ENCODE measurements around the gene ZNF473. TPM values are rescaled to one million over a fixed set of nuclear protein-coding genes. Genes with fewer than 3 reads are reported as not detected.
"Not testable (repeated sequence)": the region's sequence is repeated elsewhere in the genome, so short reads cannot be mapped to it uniquely, and the experiment has no call there.

The ZNF473 gene
- total RNA-seq, 1 donor from 2014 or later, result 10.2 TPM

- H3K36me3 ChIP-seq (ENCODE audit: control insufficient read depth, insufficient read depth, low read length), result no peaks in the 10 kb centered on the region
- no peak for TF ChIP-seq CTCF (IDR thresholded peaks at IDR 0.05; ENCODE audit: insufficient read depth, low read length, poor library complexity, severe bottlenecking)
- H3K4me3 ChIP-seq (ENCODE audit: low read depth, low read length), result no peak overlapping the region
- no peak for DNase-seq (ENCODE audit: low read depth)
- H3K27me3 ChIP-seq (ENCODE audit: control insufficient read depth, insufficient read depth, low read length), result no peaks in the 10 kb centered on the region
Measured at GRCh38 chr19:50067575-50067974, 41.8 kb downstream of the ZNF473 start.

- not testable (repeated sequence) for H3K4me3 ChIP-seq (ENCODE audit: low read depth, low read length); DNase-seq (ENCODE audit: low read depth); H3K27me3 ChIP-seq (ENCODE audit: control insufficient read depth, insufficient read depth, low read length); H3K36me3 ChIP-seq (ENCODE audit: control insufficient read depth, insufficient read depth, low read length)
Measured at GRCh38 chr19:50068382-50068781, 42.6 kb downstream of the ZNF473 start.

GRCh38 chr19:50075076-50075475 lies 49.3 kb downstream of the ZNF473 start:
- DNase-seq (ENCODE audit: low read depth); H3K27me3 ChIP-seq (ENCODE audit: control insufficient read depth, insufficient read depth, low read length); H3K4me3 ChIP-seq (ENCODE audit: low read depth, low read length): not testable (repeated sequence)

GRCh38 chr19:50075644-50076372 lies 50.0 kb downstream of the ZNF473 start:
- H3K27me3 ChIP-seq (ENCODE audit: control insufficient read depth, insufficient read depth, low read length); H3K4me3 ChIP-seq (ENCODE audit: low read depth, low read length); DNase-seq (ENCODE audit: low read depth); H3K36me3 ChIP-seq (ENCODE audit: control insufficient read depth, insufficient read depth, low read length): not testable (repeated sequence)

More at GRCh38 chr19:50075076-50075475, 49.3 kb downstream of the ZNF473 start:
- H3K36me3 ChIP-seq (ENCODE audit: control insufficient read depth, insufficient read depth, low read length), result not testable (repeated sequence)

- not testable (repeated sequence) for H3K4me3 ChIP-seq (ENCODE audit: low read depth, low read length); H3K36me3 ChIP-seq (ENCODE audit: control insufficient read depth, insufficient read depth, low read length); DNase-seq (ENCODE audit: low read depth); H3K27me3 ChIP-seq (ENCODE audit: control insufficient read depth, insufficient read depth, low read length)
Measured at GRCh38 chr19:50076581-50077355, 51.0 kb downstream of the ZNF473 start.

GRCh38 chr19:50079014-50079413 lies 53.2 kb downstream of the ZNF473 start:
- H3K4me3 ChIP-seq (ENCODE audit: low read depth, low read length); DNase-seq (ENCODE audit: low read depth); H3K27me3 ChIP-seq (ENCODE audit: control insufficient read depth, insufficient read depth, low read length); H3K36me3 ChIP-seq (ENCODE audit: control insufficient read depth, insufficient read depth, low read length): not testable (repeated sequence)

GRCh38 chr19:50084440-50084839 lies 58.6 kb downstream of the ZNF473 start:
- not testable (repeated sequence) for H3K36me3 ChIP-seq (ENCODE audit: control insufficient read depth, insufficient read depth, low read length); H3K27me3 ChIP-seq (ENCODE audit: control insufficient read depth, insufficient read depth, low read length); H3K4me3 ChIP-seq (ENCODE audit: low read depth, low read length); DNase-seq (ENCODE audit: low read depth)

GRCh38 chr19:50087153-50087552 lies 61.3 kb downstream of the ZNF473 start:
- not testable (repeated sequence) for H3K27me3 ChIP-seq (ENCODE audit: control insufficient read depth, insufficient read depth, low read length); DNase-seq (ENCODE audit: low read depth); H3K36me3 ChIP-seq (ENCODE audit: control insufficient read depth, insufficient read depth, low read length); H3K4me3 ChIP-seq (ENCODE audit: low read depth, low read length)

GRCh38 chr19:50090706-50091105 lies 64.9 kb downstream of the ZNF473 start:
- not testable (repeated sequence) for H3K4me3 ChIP-seq (ENCODE audit: low read depth, low read length); DNase-seq (ENCODE audit: low read depth); H3K27me3 ChIP-seq (ENCODE audit: control insufficient read depth, insufficient read depth, low read length); H3K36me3 ChIP-seq (ENCODE audit: control insufficient read depth, insufficient read depth, low read length)

GRCh38 chr19:50091786-50092185 lies 66.0 kb downstream of the ZNF473 start:
- not testable (repeated sequence) for H3K36me3 ChIP-seq (ENCODE audit: control insufficient read depth, insufficient read depth, low read length); H3K27me3 ChIP-seq (ENCODE audit: control insufficient read depth, insufficient read depth, low read length); DNase-seq (ENCODE audit: low read depth); H3K4me3 ChIP-seq (ENCODE audit: low read depth, low read length)

GRCh38 chr19:50092597-50092996 lies 66.8 kb downstream of the ZNF473 start:
- not testable (repeated sequence) for DNase-seq (ENCODE audit: low read depth); H3K4me3 ChIP-seq (ENCODE audit: low read depth, low read length); H3K27me3 ChIP-seq (ENCODE audit: control insufficient read depth, insufficient read depth, low read length); H3K36me3 ChIP-seq (ENCODE audit: control insufficient read depth, insufficient read depth, low read length)

GRCh38 chr19:50097884-50098283 lies 72.1 kb downstream of the ZNF473 start:
- not testable (repeated sequence) for H3K27me3 ChIP-seq (ENCODE audit: control insufficient read depth, insufficient read depth, low read length); H3K36me3 ChIP-seq (ENCODE audit: control insufficient read depth, insufficient read depth, low read length); DNase-seq (ENCODE audit: low read depth); H3K4me3 ChIP-seq (ENCODE audit: low read depth, low read length)

GRCh38 chr19:50098892-50099291 lies 73.1 kb downstream of the ZNF473 start:
- H3K27me3 ChIP-seq (ENCODE audit: control insufficient read depth, insufficient read depth, low read length); H3K4me3 ChIP-seq (ENCODE audit: low read depth, low read length); H3K36me3 ChIP-seq (ENCODE audit: control insufficient read depth, insufficient read depth, low read length); DNase-seq (ENCODE audit: low read depth): not testable (repeated sequence)

GRCh38 chr19:50099696-50100095 lies 73.9 kb downstream of the ZNF473 start:
- H3K27me3 ChIP-seq (ENCODE audit: control insufficient read depth, insufficient read depth, low read length); DNase-seq (ENCODE audit: low read depth); H3K4me3 ChIP-seq (ENCODE audit: low read depth, low read length); H3K36me3 ChIP-seq (ENCODE audit: control insufficient read depth, insufficient read depth, low read length): not testable (repeated sequence)

All from kidney epithelial cell (primary cell).